DMS153 treated with DMSO at 0.1 percent for 48 hours (cell line): ENCODE results near the gene PLEKHG1.

Source experiments
- DNase-seq: peaks from one replicate; lab custom pipeline; 2025; ENCODE audit not compliant: unreplicated experiment; lab: John Stamatoyannopoulos, UW

PLEKHG1 gene

GRCh38 chr6:150588888-150589499 lies 10.7 kb upstream of the PLEKHG1 start:
- peak; percentile 12 for DNase-seq

GRCh38 chr6:150589852-150590251 lies 9.8 kb upstream of the PLEKHG1 start:
- DNase-seq: no peak

- no peak for DNase-seq
Measured at GRCh38 chr6:150590446-150590845, 9.2 kb upstream of the PLEKHG1 start.

GRCh38 chr6:150592377-150592995 lies 7.2 kb upstream of the PLEKHG1 start:
- no peak for DNase-seq

GRCh38 chr6:150593119-150593518 lies 6.6 kb upstream of the PLEKHG1 start:
- DNase-seq: no peak

- no peak for DNase-seq
Measured at GRCh38 chr6:150596439-150596838, 3.2 kb upstream of the PLEKHG1 start.

- DNase-seq: no peak
Measured at GRCh38 chr6:150598401-150598800, 1.3 kb upstream of the PLEKHG1 start.

- DNase-seq: no peak
Measured at GRCh38 chr6:150598858-150599198, 857 bp upstream of the PLEKHG1 start.

GRCh38 chr6:150600010-150600300 lies 270 bp downstream of the PLEKHG1 start:
- DNase-seq: no peak

GRCh38 chr6:150600301-150601017 lies 774 bp downstream of the PLEKHG1 start:
- DNase-seq: peak; percentile 88

GRCh38 chr6:150601439-150601838 lies 1.8 kb downstream of the PLEKHG1 start:
- no peak for DNase-seq

- no peak for DNase-seq
Measured at GRCh38 chr6:150603176-150603575, 3.5 kb downstream of the PLEKHG1 start.

GRCh38 chr6:150604467-150604866 lies 4.8 kb downstream of the PLEKHG1 start:
- no peak for DNase-seq

- DNase-seq: no peak
Measured at GRCh38 chr6:150605333-150605732, 5.6 kb downstream of the PLEKHG1 start.

GRCh38 chr6:150606168-150606591 lies 6.5 kb downstream of the PLEKHG1 start:
- DNase-seq: no peak

GRCh38 chr6:150606647-150607328 lies 7.1 kb downstream of the PLEKHG1 start:
- DNase-seq: no peak

GRCh38 chr6:150607329-150607650 lies 7.6 kb downstream of the PLEKHG1 start:
- DNase-seq: no peak

- no peak for DNase-seq
Measured at GRCh38 chr6:150610584-150610983, 10.9 kb downstream of the PLEKHG1 start.

GRCh38 chr6:150613269-150613668 lies 13.6 kb downstream of the PLEKHG1 start:
- DNase-seq: no peak

GRCh38 chr6:150615967-150616366 lies 16.3 kb downstream of the PLEKHG1 start:
- no peak for DNase-seq

- no peak for DNase-seq
Measured at GRCh38 chr6:150616586-150616985, 16.9 kb downstream of the PLEKHG1 start.

GRCh38 chr6:150617062-150617461 lies 17.4 kb downstream of the PLEKHG1 start:
- no peak for DNase-seq
